GM21390 (cell line): ENCODE results near the gene MGAT3.

ENCODE experiments used
- ATAC-seq: cut with Tn5 transposase; IDR thresholded peaks from one replicate; pipeline ENCODE4 v1.9.1; 2021; ENCODE audit not compliant: unreplicated experiment

MGAT3 gene

DNA sequence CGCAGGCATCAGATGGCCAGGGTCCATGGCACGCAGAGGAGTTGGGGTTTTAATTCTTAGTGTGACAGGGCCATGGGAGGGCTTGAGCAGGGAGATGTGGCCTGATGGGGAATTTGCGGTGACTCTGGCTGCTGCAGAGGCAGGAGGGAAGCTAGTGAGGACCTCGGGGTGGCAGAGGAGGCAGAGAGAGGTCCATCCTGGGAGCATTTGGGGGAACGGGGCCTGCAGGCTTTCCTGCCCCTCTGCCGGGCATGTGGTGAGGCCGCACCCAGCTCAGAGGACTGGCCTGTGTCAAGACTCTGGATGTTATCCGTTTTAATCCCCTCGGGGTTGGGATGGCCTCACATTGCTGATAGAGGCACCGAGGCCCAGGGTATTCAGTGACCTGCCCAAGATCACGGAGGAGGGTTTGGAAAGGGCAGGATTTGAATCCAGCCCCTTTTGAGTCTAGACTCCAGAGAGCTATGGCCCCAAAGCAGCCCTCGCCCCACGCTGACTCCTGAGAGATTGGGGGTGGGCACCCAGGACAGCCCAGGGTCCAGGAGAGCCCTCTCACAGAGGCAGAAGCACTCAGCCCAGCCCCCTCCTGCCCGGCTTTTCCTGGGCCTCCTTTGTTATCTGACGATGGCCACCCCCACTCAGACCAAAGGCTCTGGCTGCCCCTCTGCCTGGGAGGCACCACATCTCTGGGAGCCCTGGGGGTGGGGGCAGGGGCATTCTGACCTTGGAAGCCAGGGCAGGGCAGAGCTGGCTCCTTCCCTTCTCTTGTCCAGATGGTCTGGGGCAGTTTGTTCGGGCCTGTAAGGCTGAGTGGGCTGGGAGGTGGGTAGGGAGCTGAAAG, 13.9 kb downstream of the MGAT3 start:
- ATAC-seq: no peak

DNA sequence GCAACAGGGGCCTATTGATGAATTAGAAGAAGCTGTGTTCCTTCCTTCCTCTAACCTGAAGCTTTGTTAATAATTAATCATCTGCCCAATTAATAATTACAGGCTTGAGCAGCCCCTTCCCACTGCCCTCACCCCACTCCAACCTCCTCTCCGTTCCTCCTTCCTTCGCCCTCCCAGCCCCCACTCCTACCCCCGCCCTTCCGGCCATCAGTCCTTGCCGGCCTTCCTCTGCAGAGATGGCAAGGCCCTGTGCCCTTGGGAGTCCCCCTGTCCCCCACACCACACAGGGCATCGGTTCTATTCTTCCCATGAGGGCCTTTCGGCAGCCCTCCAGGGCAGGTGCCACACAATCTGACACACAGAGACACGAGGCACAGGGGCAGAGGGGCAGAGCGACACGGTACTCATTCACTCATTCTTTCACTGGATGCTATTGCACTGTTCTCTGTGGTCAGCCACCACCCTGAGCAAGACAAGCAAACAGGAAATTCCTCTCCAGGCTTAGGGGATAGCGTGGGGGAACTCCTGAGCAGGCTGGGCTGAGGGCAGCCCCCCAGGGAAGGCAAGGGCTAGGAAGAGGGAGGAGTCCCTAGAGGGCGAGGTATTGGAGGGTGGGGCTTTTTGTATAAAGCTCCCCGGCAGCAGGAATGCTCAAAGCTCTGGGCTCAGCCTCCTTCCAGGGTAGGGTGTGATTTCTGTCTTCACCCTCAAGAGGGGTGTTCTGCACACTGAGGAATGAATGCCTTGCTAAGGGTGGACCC, 14.7 kb downstream of the MGAT3 start:
- ATAC-seq: peak; percentile 64

- no peak for ATAC-seq
These were observed 16.1 kb downstream of the MGAT3 start for GRCh38 chr22:39472570-39473556.

DNA sequence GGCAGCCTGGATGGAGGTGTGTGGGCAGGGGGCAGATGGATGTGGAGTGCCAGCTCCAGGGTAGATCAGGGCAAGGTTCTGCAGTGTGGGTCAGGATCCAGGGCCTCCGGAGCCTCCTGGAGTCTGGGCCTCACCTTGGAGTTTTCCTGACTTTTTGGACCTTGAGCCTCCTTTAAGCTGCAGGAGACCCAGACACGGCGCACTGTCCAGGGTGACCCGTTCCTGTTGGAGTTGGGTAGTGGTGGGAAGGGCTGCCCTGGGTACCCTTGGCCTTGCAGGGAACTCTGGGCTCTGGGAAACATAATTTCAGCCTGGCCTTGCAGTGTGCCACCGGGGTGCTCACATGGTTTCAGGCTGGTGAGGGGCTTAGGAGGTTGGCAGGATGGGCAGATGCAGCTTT, 17.0 kb downstream of the MGAT3 start:
- no peak for ATAC-seq

GRCh38 chr22:39474351-39475111, 17.7 kb downstream of the MGAT3 start:
- ATAC-seq: no peak

DNA sequence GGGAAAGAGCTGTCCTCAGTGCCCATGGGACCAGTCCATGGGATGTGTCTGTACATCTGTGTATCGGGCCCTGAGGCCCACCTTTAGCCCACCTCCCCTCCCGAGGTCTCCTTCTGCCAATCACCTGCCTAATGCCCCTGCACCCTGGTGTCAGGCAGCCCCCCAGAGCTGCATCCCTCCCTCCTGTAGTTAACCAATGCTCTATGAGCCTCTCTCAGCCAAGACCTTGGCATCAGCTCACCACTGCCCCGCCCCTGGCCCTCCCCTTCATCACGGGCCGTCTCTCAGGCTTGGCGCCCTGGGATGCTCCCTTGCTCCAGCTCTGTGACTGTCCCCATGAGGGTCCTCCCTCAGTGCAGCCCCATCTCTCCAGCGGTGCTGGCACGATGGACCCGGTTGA, 18.5 kb downstream of the MGAT3 start:
- ATAC-seq: no peak

- ATAC-seq: no peak
These were observed 19.1 kb downstream of the MGAT3 start for GRCh38 chr22:39475902-39476301.

- no peak for ATAC-seq
These were observed 19.9 kb downstream of the MGAT3 start for GRCh38 chr22:39476664-39477063.

DNA sequence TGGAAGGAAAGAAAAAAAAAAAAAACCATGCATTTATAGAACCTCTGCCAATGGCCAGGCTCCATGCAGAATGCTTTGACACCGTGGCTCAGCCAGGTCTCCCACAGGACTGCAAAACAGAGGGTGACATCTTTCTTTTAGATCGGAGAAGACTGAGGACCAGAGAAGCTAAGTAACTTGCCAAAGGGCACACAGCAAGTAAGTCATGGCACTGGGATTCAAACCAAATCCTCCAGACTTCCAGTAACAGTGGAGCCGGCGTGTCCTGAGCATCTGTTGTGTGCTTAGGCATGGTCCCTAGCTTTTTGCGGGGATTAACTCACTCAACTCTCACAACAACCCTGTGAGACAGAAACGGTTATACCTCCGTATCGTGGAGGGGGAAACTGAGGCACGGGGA, 20.7 kb downstream of the MGAT3 start:
- ATAC-seq: no peak

DNA sequence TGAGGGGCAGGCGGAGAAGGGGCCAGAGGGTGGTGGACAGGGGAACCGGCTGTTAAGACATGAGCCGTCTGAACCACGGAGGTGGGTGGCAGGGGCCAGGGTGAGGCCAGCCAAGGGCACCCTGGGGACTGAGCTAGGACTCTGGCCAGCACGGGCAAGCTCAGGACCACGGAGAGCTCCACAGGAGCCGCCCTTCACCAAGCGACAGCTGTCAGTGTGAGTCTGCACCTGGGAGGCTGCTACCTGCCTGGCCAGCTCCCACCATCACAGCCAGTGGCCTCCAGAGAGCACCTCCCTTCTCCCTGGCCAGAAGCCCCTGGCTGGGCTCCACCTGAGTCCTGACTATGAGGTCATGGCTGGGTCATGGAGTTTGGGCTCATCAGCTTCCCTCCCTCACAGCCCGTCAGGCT, 21.6 kb downstream of the MGAT3 start:
- no peak for ATAC-seq

DNA sequence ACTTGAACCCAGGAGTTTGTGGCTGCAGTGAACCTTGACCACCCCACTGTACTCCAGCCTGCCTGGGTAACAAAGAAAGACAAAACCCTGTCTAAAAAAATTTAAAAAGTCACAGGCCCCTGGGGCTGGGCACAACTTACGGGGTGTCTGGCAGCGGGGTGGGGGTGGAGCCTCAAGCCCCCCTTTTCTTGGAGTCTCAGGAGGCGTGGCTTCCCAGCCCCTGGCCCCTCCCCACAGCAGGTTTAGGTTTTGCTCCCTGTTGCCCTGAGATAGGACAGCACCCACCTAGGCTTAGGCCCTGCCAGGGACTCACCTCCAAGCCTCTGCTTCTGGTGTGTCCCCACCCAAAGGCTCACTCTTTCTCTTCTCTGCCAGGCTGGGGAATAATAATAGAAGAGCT, 22.4 kb downstream of the MGAT3 start:
- no peak for ATAC-seq

DNA sequence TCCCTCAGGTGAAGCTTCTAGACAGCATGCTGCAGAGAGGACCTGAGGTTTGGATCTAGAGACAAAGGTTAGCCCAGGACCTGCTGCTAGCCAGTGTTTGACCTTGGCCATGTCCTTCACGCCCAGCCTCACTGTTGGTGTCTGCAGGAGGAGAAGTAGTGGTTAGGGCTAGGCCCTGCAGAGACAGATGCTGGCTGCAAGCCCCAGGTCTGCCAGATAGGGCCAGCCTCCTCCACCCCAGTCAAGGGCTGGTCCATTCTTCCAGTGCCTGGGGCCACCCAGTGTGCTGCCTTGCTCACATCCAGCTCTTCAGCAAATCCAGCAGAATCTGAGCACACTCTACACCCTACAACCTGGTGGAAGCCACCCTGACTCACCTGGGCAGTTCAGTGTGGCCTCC, 23.7 kb downstream of the MGAT3 start:
- no peak for ATAC-seq

DNA sequence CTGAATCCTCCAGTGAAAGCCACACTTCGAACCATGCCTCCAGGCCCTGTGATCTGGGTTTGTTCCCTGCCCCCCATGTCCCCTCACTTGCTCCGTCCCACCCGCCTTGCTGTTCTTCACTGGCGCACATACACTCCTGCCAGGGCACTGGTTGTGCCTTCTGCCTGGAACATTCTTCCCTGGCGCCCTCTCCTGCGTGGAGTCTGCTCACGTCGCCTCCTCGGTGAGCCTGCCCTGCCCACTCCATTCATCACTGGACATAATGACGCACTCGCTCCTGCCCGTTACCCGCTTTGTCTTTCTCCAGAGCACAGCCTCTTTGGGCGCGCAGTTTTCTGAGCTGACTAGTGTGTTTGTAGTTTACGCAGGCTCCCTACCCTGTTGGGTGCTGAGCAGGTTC, 24.2 kb downstream of the MGAT3 start:
- no peak for ATAC-seq

DNA sequence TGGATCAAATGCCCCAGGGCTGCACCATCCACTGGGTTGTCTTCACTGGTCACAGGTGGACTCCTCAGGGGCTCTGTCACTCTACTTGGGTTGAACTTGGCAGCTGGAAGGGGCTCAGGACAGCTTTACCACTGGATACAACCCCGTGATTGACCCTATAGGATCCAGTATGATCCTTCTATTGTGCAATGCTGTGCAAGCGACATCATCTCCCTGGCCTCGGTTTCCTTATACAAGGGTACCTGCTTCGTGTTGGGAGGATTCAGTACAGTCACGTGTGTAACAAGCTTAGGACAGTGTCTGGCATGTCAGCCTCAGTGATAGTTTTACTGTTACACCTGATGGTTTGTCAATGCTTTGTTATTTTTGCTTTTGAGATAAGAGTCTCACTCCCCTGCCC, 24.8 kb downstream of the MGAT3 start:
- ATAC-seq: no peak

DNA sequence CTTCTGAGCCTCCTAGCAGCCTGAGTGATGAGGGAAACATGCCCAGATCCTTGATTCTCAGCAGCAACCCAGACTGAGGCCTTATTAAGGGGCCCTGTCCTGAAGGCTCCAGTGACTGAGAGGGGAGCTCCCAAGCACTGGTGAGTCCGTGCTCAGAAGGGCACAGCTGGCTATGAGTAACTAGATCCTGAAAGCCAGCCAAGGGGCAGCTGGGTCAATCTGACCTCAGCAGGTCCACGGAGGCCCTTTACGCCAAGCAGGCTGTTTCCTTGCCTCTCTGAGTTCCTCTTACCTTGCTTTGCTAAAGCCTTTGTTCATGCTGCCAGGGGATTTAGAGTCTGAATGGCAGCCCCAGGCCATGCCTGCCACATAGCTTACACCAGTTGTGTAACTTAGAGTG, 26.0 kb downstream of the MGAT3 start:
- ATAC-seq: no peak

DNA sequence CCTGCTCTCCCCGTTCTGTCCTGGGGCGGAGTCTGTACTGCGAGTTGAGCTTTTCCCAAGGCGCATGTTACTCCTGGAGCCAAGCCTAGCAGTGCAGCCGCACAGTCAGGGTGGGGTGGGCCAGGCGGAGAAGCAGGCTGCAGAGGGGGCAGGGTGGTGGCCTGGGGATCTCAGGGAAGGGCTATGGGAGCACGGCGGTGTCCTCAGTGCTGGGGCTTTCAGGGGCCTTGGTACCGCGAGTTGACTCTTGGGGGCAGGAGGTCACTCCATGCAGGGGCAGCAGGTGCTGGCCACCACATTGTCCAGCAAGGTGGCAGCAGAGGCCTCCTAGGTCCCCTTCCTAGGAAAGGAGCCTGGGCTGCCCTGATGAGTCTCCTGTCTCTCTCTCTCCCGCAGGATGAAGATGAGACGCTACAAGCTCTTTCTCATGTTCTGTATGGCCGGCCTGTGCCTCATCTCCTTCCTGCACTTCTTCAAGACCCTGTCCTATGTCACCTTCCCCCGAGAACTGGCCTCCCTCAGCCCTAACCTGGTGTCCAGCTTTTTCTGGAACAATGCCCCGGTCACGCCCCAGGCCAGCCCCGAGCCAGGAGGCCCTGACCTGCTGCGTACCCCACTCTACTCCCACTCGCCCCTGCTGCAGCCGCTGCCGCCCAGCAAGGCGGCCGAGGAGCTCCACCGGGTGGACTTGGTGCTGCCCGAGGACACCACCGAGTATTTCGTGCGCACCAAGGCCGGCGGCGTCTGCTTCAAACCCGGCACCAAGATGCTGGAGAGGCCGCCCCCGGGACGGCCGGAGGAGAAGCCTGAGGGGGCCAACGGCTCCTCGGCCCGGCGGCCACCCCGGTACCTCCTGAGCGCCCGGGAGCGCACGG, 30.4 kb downstream of the MGAT3 start:
- no peak for ATAC-seq

DNA sequence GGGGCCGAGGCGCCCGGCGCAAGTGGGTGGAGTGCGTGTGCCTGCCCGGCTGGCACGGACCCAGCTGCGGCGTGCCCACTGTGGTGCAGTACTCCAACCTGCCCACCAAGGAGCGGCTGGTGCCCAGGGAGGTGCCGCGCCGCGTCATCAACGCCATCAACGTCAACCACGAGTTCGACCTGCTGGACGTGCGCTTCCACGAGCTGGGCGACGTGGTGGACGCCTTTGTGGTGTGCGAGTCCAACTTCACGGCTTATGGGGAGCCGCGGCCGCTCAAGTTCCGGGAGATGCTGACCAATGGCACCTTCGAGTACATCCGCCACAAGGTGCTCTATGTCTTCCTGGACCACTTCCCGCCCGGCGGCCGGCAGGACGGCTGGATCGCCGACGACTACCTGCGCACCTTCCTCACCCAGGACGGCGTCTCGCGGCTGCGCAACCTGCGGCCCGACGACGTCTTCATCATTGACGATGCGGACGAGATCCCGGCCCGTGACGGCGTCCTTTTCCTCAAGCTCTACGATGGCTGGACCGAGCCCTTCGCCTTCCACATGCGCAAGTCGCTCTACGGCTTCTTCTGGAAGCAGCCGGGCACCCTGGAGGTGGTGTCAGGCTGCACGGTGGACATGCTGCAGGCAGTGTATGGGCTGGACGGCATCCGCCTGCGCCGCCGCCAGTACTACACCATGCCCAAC, 31.2 kb downstream of the MGAT3 start:
- no peak for ATAC-seq

GRCh38 chr22:39488563-39489083, 31.8 kb downstream of the MGAT3 start:
- ATAC-seq: no peak
